ENCODE measurements around the gene ZGRF1.

GRCh38 chr4:112677519-112678091, 40.9 kb upstream of the ZGRF1 start:
- TF ChIP-seq POLR2A (IDR thresholded peaks at IDR 0.05) = no peak
- TF ChIP-seq CTCF (IDR thresholded peaks at IDR 0.05) = no peak
